ENCODE data around the gene EPS15. TPM values are rescaled to one million over a fixed set of nuclear protein-coding genes. Genes with fewer than 3 reads are reported as not detected.
A peak's percentile ranks its signal among the peaks of the same experiment; 100 is the strongest.

The EPS15 gene
- total and polyA plus RNA-seq, 2 of the 13 experiments (the other 11 are each of a cell fraction or from before 2014, with no cell fraction given), result 14.3 to 19.3 TPM

- TF ChIP-seq HINFP (CRISPR knock-in tag; IDR thresholded peaks at IDR 0.05; ENCODE audit: low read depth) (no peak), ZNF644 (CRISPR knock-in tag; IDR thresholded peaks at IDR 0.05; ENCODE audit: low read depth) (no peak), ZSCAN29 (CRISPR knock-in tag; conservative IDR thresholded peaks at IDR 0.05) (no peak), ATF2 (CRISPR knock-in tag; IDR thresholded peaks at IDR 0.05) (no peak), ZSCAN22 (CRISPR knock-in tag; IDR thresholded peaks at IDR 0.05) (no peak), ZNF720 (CRISPR knock-in tag; IDR thresholded peaks at IDR 0.05) (no peak), RERE (CRISPR knock-in tag; IDR thresholded peaks at IDR 0.05; ENCODE audit: low read depth) (no peak), ZNF773 (CRISPR knock-in tag; IDR thresholded peaks at IDR 0.05; ENCODE audit: borderline replicate concordance) (no peak), ZNF749 (CRISPR knock-in tag; IDR thresholded peaks at IDR 0.05; ENCODE audit: borderline replicate concordance) (no peak), ZSCAN31 (CRISPR knock-in tag; IDR thresholded peaks at IDR 0.05; ENCODE audit: low read depth) (no peak), HMGXB4 (CRISPR knock-in tag; IDR thresholded peaks at IDR 0.05; ENCODE audit: borderline replicate concordance in 1 of 2, low read depth in 1 of 2) (0 out of 4 replicates have a peak, but pooled peaks of 1 of the 2 experiments have one; percentile 6), CREM (IDR thresholded peaks at IDR 0.05) (0 out of 2 replicates have a peak, but pooled peaks have one; percentile 35), CREM (CRISPR knock-in tag; IDR thresholded peaks at IDR 0.05) (no peak), NCOA1 (CRISPR knock-in tag; IDR thresholded peaks at IDR 0.05) (no peak), MEIS1 (CRISPR knock-in tag; IDR thresholded peaks at IDR 0.05; ENCODE audit: borderline replicate concordance) (peak; percentile 39; the same call in 1 of the 2 replicates)
These were observed 1.6 kb downstream of the EPS15 start (continued) for GRCh38 chr1:51517361-51518032.
